GM21515 (cell line): ENCODE data around the gene TTC38.
"Not testable (repeated sequence)": the region's sequence is repeated elsewhere in the genome, so short reads cannot be mapped to it uniquely, and the experiment has no call there.

ENCODE experiments used
- ATAC-seq: cut with Tn5 transposase; IDR thresholded peaks from one replicate; pipeline ENCODE4 v1.9.1; 2021; ENCODE audit not compliant: unreplicated experiment

Gene TTC38

GRCh38 chr22:46293577-46294260 is 25.9 kb downstream of the TTC38 start:
- no peak for ATAC-seq

- no peak for ATAC-seq
These were observed 27.0 kb downstream of the TTC38 start for GRCh38 chr22:46294784-46295183.

DNA sequence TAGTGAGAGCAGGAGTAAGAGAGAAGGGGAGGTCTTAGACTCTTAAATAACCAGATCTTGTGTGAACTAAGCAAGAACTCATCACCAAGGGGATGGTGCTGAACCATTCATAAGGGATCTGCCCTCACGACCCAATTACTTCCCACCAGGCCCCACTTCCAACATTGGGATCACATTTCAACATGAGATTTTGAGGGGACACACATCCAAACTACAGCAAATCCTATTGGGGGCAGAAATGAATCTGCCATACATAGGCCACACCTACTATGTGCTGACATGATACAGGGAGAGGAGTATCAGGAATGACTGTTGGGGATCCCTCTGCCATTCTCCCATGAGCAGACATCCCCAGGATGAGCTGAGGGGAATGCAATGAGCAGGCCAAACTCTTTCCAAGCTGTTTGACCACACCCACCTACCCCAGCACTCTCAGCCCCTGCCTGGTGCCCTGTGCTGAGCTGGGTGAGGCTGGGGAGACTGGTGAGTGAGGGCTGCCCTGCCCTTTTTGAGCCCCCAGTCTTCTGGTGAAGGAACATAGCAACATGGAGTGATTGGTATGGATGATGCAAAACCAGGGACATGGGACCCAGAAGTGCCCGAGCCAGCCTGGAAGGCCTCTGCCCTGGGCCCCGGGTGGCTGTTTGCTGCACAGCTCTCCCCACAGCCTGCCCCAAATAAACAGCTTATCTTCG is 27.6 kb downstream of the TTC38 start:
- ATAC-seq, result no peak

- ATAC-seq, result peak; percentile 89
These were observed 28.7 kb downstream of the TTC38 start, which contains the start of gene GTSE1 for GRCh38 chr22:46296257-46297150. GTSE1 (plus strand) TSS chr22:46296870; CDS start chr22:46297401, 531 bp downstream.

GRCh38 chr22:46297151-46297812 is 29.5 kb downstream of the TTC38 start:
- ATAC-seq, result peak; percentile 16

DNA sequence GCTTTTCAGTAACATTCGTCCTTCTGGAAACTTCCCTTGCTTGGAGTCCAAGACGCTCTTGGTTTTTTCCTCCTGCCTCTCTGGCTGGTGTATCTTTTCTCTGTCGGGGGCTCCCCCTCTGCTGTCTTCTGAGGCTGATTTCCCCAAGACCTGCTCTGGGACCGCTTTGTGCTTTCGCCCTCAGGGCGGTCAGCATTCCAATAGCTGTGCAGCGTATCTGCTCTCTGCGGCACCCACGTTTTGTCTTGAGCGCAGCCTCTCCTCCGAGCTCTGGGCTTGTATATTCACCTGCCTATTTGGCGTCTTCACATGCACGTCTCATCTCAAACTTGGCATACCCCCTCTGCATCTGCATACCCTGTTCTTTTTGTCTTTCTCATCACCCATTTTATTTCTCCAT is 31.3 kb downstream of the TTC38 start:
- ATAC-seq, result no peak

GRCh38 chr22:46300491-46300890 is 32.7 kb downstream of the TTC38 start:
- no peak for ATAC-seq

GRCh38 chr22:46303347-46303965 is 35.6 kb downstream of the TTC38 start:
- no peak for ATAC-seq

DNA sequence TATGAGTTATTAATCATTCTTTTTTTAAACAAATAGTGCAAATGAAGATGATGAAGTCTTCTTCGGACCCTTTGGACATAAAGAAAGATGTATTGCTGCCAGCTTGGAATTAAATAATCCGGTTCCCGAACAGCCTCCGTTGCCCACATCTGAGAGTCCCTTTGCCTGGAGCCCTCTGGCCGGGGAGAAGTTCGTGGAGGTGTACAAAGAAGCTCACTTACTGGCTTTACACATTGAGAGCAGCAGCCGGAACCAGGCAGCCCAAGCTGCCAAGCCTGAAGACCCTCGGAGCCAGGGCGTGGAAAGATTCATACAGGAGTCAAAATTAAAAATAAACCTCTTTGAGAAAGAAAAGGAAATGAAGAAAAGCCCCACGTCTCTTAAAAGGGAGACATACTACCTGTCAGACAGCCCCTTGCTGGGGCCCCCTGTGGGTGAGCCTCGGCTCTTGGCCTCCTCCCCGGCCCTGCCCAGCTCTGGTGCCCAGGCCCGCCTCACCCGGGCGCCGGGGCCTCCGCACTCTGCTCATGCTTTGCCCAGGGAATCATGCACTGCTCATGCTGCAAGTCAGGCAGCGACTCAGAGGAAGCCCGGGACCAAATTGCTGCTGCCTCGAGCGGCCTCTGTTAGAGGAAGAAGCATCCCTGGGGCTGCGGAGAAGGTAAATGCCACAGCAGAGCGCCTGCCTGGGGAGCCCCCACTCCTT is 40.6 kb downstream of the TTC38 start:
- ATAC-seq, result no peak

DNA sequence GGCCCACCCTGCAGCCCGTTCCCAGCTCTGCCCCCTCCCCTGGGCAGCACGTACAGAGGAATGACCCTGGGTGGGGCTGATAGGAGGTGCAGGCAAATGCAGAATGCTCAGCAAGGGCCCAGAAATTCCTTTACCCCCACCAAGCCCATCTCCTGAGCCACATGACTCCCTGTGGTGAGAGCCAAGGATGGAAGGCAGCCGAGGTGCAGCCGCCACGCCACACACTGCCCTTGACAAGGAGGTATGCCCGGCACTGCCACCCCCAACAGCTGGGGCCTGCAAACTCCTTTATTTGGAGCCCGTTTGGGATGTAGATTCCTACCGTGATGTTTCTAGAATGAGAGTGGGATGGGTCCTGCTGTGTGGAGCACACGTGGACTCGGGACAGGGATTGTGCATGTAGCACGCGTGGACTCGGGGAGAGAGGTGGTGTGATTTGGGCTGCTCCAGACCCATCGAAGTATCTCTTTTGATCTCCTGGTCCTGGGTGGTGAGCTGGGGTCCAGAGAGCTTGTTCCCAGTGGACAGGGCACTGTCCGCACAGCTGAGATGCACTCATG is 41.8 kb downstream of the TTC38 start:
- no peak for ATAC-seq

- ATAC-seq, result no peak
These were observed 44.2 kb downstream of the TTC38 start for GRCh38 chr22:46312056-46312455.

DNA sequence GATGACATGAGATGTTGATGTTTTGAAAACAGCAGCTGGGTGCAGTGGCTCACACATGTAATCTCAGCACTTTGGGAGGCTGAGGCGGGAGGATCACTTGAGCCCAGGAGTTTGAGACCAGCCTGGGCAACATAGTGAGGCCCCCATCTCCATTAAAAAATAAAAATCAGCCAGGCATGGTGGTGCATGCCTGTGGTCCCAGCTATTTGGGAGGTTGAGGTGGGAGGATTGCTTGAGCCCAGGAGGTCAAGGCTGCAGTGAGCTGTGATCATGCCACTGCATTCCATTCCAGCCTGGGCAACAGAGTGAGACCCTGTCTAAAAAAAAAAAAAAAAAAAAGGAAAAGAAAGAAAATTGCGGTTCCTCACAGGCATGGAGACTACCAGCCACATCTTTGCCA is 45.0 kb downstream of the TTC38 start:
- ATAC-seq, result not testable (repeated sequence)

- no peak for ATAC-seq
These were observed 48.2 kb downstream of the TTC38 start for GRCh38 chr22:46315976-46316375.

DNA sequence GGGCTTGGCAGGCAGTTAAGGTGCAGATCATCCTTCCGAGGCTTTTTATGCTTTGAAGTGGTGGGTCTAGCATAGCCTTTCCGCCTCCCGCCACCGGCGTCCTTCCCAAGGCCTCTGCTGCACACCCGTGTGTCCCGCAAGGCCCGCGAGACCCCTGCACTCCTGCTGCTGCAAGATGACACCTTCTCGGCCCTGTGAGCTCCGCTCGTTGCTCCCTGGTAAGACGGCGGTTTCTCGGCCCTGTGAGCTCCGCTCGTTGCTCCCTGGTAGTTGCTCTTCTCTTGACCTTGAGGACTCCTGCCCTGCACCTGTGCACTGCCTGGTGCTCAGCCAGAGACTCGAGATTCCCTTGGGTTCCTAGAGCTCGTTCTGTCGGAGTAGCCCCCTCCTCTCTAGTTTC is 49.8 kb downstream of the TTC38 start:
- no peak for ATAC-seq

GRCh38 chr22:46318576-46318975 is 50.8 kb downstream of the TTC38 start:
- no peak for ATAC-seq

GRCh38 chr22:46319319-46319718 is 51.5 kb downstream of the TTC38 start:
- no peak for ATAC-seq

GRCh38 chr22:46320166-46320710 is 52.4 kb downstream of the TTC38 start:
- ATAC-seq, result no peak

DNA sequence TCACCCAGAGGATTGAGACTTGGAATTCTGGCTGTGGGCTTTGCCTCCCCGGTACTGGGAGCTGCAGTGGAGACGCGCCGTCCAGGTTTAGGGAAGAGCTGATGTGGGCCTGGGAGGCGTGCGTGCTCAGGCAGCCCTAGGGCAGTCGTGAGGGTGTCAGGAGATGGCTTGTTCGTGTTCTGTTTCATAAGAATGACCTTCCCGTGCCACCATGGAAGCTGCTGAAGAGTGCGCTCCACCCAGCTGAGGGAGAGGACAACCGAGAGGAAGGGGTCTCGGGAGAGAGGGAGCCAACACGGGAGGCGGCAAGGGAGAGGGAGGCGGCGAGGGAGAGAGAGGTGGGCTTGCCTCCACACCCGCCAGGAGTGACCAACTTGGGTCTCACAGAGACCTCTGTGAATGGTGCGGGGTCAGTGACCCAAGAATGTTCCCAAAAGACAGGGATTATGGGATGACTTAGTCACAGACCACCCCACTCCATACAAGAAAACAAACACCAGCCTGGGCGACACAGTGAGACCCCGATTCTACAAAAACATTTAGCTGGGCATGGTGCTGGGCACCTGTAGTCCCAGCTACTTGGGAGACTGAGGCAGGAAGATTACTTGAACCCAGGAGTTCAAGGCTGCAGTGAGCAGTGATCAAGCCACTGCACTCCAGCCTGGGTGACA is 53.0 kb downstream of the TTC38 start:
- ATAC-seq, result no peak

DNA sequence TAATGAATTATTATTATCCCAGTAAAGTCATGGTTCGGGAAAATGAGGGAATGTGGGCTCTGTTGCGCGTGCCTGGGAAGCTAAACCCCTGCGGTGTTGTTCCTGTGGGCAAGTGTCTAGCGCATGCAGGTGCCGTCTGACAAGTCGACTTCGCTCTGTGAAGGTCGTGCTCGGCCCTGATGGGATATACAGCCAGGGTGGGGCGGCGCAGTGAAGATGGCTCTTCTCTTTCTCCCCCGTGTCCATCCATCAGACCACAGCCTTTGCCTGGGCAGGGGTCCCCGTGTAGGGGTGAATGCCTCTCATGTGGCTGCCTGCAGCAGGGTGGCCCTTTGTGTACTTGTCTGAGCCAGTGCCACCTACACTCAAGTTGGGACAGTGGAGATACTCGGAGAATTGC is 54.9 kb downstream of the TTC38 start:
- no peak for ATAC-seq
